Endodermal cell (in vitro differentiated cells): ENCODE measurements around the gene RFC1. TPM values are rescaled to one million over a fixed set of nuclear protein-coding genes. Genes with fewer than 3 reads are reported as not detected.
"Not testable (repeated sequence)": the region's sequence is repeated elsewhere in the genome, so short reads cannot be mapped to it uniquely, and the experiment has no call there.

Experiments used
- DNase-seq: peaks from one replicate; pipeline ENCODE4 v3.0.0-alpha.2; 2017
- H3K27ac ChIP-seq: 2 replicates; pipeline ENCODE4 v1.5.1; 2013; ENCODE audit warnings: mild to moderate bottlenecking, low read depth, low read length, moderate library complexity
- H3K27me3 ChIP-seq: 2 replicates; pipeline ENCODE4 v1.6.1; 2013; ENCODE audit warnings: mild to moderate bottlenecking, low read length, moderate library complexity; ENCODE audit not compliant: insufficient read depth, control insufficient read depth, poor library complexity, severe bottlenecking
- H3K36me3 ChIP-seq: 2 replicates; pipeline ENCODE4 v1.7.0; 2013; ENCODE audit warnings: mild to moderate bottlenecking, low read length, moderate library complexity; ENCODE audit not compliant: control insufficient read depth, insufficient read depth
- H3K4me1 ChIP-seq: one replicate; pipeline ENCODE4 v1.7.0; 2013; ENCODE audit warnings: low read length; ENCODE audit not compliant: control insufficient read depth, insufficient read depth
- H3K4me3 ChIP-seq: 2 replicates; pipeline ENCODE4 v1.5.1; 2013; ENCODE audit warnings: mild to moderate bottlenecking, low read length, moderate library complexity
- H3K9ac ChIP-seq: 2 replicates; pipeline ENCODE4 v1.6.1; 2013; ENCODE audit warnings: mild to moderate bottlenecking, low read length, moderate library complexity; ENCODE audit not compliant: poor library complexity, severe bottlenecking; ENCODE audit errors: extremely low read depth
- H3K9me3 ChIP-seq: 2 replicates; pipeline ENCODE4 v1.6.1; 2013; ENCODE audit warnings: mild to moderate bottlenecking, low read length, moderate library complexity; ENCODE audit not compliant: control insufficient read depth
- H3K27ac Mint-ChIP-seq: 2 replicates; pipeline ENCODE4 v1.8.0; 2020; ENCODE audit warnings: mixed read lengths
- H3K27me3 Mint-ChIP-seq: 2 replicates; pipeline ENCODE4 v1.8.0; 2021; ENCODE audit warnings: mild to moderate bottlenecking, mixed read lengths; ENCODE audit not compliant: insufficient read depth
- H3K36me3 Mint-ChIP-seq: 2 replicates; pipeline ENCODE4 v1.8.0; 2020; ENCODE audit warnings: low read depth, mixed read lengths
- H3K4me1 Mint-ChIP-seq: 2 replicates; pipeline ENCODE4 v1.8.0; 2020; ENCODE audit warnings: mixed read lengths
- H3K4me3 Mint-ChIP-seq: 2 replicates; pipeline ENCODE4 v1.8.0; 2020; ENCODE audit warnings: mild to moderate bottlenecking, moderate library complexity, mixed read lengths
- H3K9me3 Mint-ChIP-seq: 2 replicates; pipeline ENCODE4 v1.8.0; 2020; ENCODE audit warnings: mild to moderate bottlenecking, mixed read lengths
- WGBS, 2 experiments: methylation state at CpG; one replicate each; pipeline versions ENCODE4 v1.1.5 to v1.1.7; 2013; ENCODE audit warnings: missing lambda C conversion rate in 2 of 2, mixed read lengths in 1 of 2; ENCODE audit not compliant: insufficient coverage in 1 of 2, insufficient read length in 1 of 2; 5-methylcytosine and 5-hydroxymethylcytosine counted together
- total RNA-seq, 2 donors: library from RNA; stranded (reverse); fragmentation: NEBNext Ultra II Directional in 1 of 2; extraction: Animal tissue kit (Norgen Biotek cat#: 25700) in 1 of 2; gene quantifications; 2 replicates in 1 of 2; 3 replicates in 1 of 2; pipeline ENCODE4 v1.2.1, GENCODE V29; 2021
- TF ChIP-seq, protein P1 (sequence below): fragments of 200-600 bp; sonication (generic); conservative IDR thresholded peaks from 2 replicates; pipeline ENCODE4 v1.5.0; 2021; ENCODE audit warnings: antibody characterized with exemption, mild to moderate bottlenecking

The RFC1 gene
- total RNA-seq, 2 donors from 2014 or later = 56.4 to 57.0 TPM

- H3K9me3 Mint-ChIP-seq = no peaks in the 10 kb centered on the region
- no peak overlapping the region for H3K27ac ChIP-seq
- H3K9ac ChIP-seq = no peak overlapping the region
- H3K9me3 ChIP-seq = no peaks in the 10 kb centered on the region
- H3K27me3 Mint-ChIP-seq = no peaks in the 10 kb centered on the region
- no peak overlapping the region for H3K4me3 ChIP-seq
- H3K36me3 Mint-ChIP-seq = no peaks in the 10 kb centered on the region
- H3K27me3 ChIP-seq = no peaks in the 10 kb centered on the region
- H3K4me3 Mint-ChIP-seq = no peak overlapping the region
- peaks cover 6% of the 10 kb centered on the region for H3K4me1 Mint-ChIP-seq
- WGBS, 2 experiments = 84 to 88% methylated on average over 1 to 4 of the region's 5 CpGs
- no peaks in the 10 kb centered on the region for H3K36me3 ChIP-seq
- TF ChIP-seq, protein P1, sequence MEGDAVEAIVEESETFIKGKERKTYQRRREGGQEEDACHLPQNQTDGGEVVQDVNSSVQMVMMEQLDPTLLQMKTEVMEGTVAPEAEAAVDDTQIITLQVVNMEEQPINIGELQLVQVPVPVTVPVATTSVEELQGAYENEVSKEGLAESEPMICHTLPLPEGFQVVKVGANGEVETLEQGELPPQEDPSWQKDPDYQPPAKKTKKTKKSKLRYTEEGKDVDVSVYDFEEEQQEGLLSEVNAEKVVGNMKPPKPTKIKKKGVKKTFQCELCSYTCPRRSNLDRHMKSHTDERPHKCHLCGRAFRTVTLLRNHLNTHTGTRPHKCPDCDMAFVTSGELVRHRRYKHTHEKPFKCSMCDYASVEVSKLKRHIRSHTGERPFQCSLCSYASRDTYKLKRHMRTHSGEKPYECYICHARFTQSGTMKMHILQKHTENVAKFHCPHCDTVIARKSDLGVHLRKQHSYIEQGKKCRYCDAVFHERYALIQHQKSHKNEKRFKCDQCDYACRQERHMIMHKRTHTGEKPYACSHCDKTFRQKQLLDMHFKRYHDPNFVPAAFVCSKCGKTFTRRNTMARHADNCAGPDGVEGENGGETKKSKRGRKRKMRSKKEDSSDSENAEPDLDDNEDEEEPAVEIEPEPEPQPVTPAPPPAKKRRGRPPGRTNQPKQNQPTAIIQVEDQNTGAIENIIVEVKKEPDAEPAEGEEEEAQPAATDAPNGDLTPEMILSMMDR = peak; percentile 40
- DNase-seq = no peak
- H3K27ac Mint-ChIP-seq = no peak overlapping the region
- H3K4me1 ChIP-seq = no peaks in the 10 kb centered on the region
Measured at GRCh38 chr4:39410415-39410814, 44.3 kb upstream of the RFC1 start.

DNA sequence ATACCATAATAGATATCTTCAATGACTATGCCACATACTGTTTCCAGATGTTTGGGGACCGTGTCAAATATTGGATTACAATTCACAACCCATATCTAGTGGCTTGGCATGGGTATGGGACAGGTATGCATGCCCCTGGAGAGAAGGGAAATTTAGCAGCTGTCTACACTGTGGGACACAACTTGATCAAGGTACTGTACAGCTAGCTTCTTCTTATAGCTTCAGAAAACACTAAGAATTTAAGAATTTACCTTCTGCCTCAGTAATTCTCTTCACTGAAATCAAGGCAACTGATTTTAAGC lies 41.4 kb upstream of the RFC1 start:
- Mint-ChIP-seq H3K27me3 (no peaks in the 10 kb centered on the region), H3K9me3 (no peaks in the 10 kb centered on the region), H3K4me3 (no peak overlapping the region), H3K4me1 (peaks cover 6% of the 10 kb centered on the region), H3K27ac (no peak overlapping the region), H3K36me3 (no peaks in the 10 kb centered on the region)
- Histone ChIP-seq H3K27me3 (no peaks in the 10 kb centered on the region), H3K4me1 (no peaks in the 10 kb centered on the region), H3K4me3 (no peak overlapping the region), H3K9ac (no peak overlapping the region), H3K9me3 (no peaks in the 10 kb centered on the region), H3K36me3 (no peaks in the 10 kb centered on the region), H3K27ac (no peak overlapping the region)
- no peak for DNase-seq
- TF ChIP-seq, protein P1 = no peak
- WGBS, 2 experiments = 85% methylated on average over 1 of the region's 1 CpG; no CpG with 5 or more reads in 1 of the 2 experiments

- Histone ChIP-seq H3K27ac (no peak within 1 kb of the TSS), H3K9ac (no peak within 1 kb of the TSS), H3K4me3 (no peak within 1 kb of the TSS), H3K9me3 (no peaks in the 10 kb centered on the region), H3K4me1 (no peaks in the 10 kb centered on the region), H3K27me3 (no peaks in the 10 kb centered on the region), H3K36me3 (no peaks in the 10 kb centered on the region)
- Mint-ChIP-seq H3K4me3 (no peak within 1 kb of the TSS), H3K27ac (no peak within 1 kb of the TSS), H3K36me3 (no peaks in the 10 kb centered on the region), H3K4me1 (peaks cover 6% of the 10 kb centered on the region), H3K9me3 (no peaks in the 10 kb centered on the region), H3K27me3 (no peaks in the 10 kb centered on the region)
- TF ChIP-seq, protein P1 = no peak
- 82 to 87% methylated on average over 10 to 12 of the region's 12 CpGs for WGBS, 2 experiments
- DNase-seq = no peak
Measured at GRCh38 chr4:39406763-39407583, 40.8 kb upstream of the RFC1 start, which contains the start of gene KLB. Gene KLB (plus strand): TSS chr4:39406930. CDS start chr4:39406950, 20 bp downstream.

DNA sequence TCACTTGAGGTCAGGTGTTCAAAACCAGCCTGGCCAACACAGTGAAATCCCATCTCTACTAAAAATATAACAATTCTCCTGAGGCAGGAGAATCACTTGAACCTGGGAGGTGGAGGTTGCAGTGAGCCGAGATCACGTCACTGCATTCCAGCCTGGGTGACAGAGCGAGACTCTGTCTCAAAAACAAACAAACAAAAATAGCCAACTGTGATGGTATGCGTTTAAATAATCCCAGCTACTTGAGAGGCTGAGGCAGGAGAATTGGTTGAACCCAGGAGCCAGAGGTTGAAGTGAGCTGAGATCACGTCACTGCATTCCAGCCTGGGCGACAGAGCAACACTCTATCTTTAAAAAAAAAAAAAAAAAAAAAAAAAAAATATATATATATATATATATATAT lies 35.5 kb upstream of the RFC1 start:
- not testable (repeated sequence) for H3K36me3 ChIP-seq, H3K27me3 ChIP-seq, H3K9me3 ChIP-seq, H3K27me3 Mint-ChIP-seq, H3K4me3 ChIP-seq, H3K9me3 Mint-ChIP-seq, H3K4me1 Mint-ChIP-seq, H3K27ac ChIP-seq, H3K9ac ChIP-seq, H3K4me3 Mint-ChIP-seq, DNase-seq, H3K27ac Mint-ChIP-seq, H3K36me3 Mint-ChIP-seq, H3K4me1 ChIP-seq
- 87% methylated on average over 4 of the region's 6 CpGs; no CpG with 5 or more reads in 1 of the 2 experiments for WGBS, 2 experiments
